H9 (cell line): ENCODE data around the gene LEFTY1. TPM values are rescaled to one million over a fixed set of nuclear protein-coding genes. Genes with fewer than 3 reads are reported as not detected.

Source experiments
- DNase-seq: peaks from one replicate; pipeline ENCODE4 v3.0.0-alpha.2; 2017
- H2AFZ ChIP-seq: one replicate; pipeline ENCODE4 v1.6.1; 2013; ENCODE audit warnings: mild to moderate bottlenecking, low read length, control low read depth, moderate library complexity
- H2AK5ac ChIP-seq: 2 replicates; pipeline ENCODE4 v1.6.1; 2013; ENCODE audit warnings: low read length, control low read depth, mixed read lengths; ENCODE audit not compliant: insufficient read length
- H2BK120ac ChIP-seq: one replicate; pipeline ENCODE4 v1.6.1; 2013; ENCODE audit warnings: low read depth, mild to moderate bottlenecking, low read length, control low read depth, inconsistent platforms; ENCODE audit not compliant: poor library complexity, severe bottlenecking
- H2BK12ac ChIP-seq: 2 replicates; pipeline ENCODE4 v1.6.1; 2013; ENCODE audit warnings: low read length, control low read depth, mixed read lengths, low read depth; ENCODE audit not compliant: insufficient read length
- H2BK15ac ChIP-seq: 2 replicates; pipeline ENCODE4 v1.6.1; 2013; ENCODE audit warnings: low read depth, low read length, control low read depth
- H2BK20ac ChIP-seq: one replicate; pipeline ENCODE4 v1.6.1; 2013; ENCODE audit warnings: low read depth, mild to moderate bottlenecking, low read length, control low read depth, inconsistent platforms; ENCODE audit not compliant: poor library complexity, severe bottlenecking
- H2BK5ac ChIP-seq: 2 replicates; pipeline ENCODE4 v1.6.1; 2013; ENCODE audit warnings: low read length, control low read depth, mixed read lengths; ENCODE audit not compliant: insufficient read length
- H3K14ac ChIP-seq: 2 replicates; pipeline ENCODE4 v1.6.1; 2013; ENCODE audit warnings: low read length, control low read depth; ENCODE audit not compliant: insufficient read depth
- H3K18ac ChIP-seq: 2 replicates; pipeline ENCODE4 v1.6.1; 2013; ENCODE audit warnings: low read depth, mild to moderate bottlenecking, mixed read lengths, low read length, control low read depth; ENCODE audit not compliant: insufficient read length
- H3K23ac ChIP-seq: 2 replicates; pipeline ENCODE4 v1.6.1; 2013; ENCODE audit warnings: low read length, control low read depth, mixed read lengths, low read depth; ENCODE audit not compliant: insufficient read length
- H3K23me2 ChIP-seq: 2 replicates; pipeline ENCODE4 v1.6.1; 2013; ENCODE audit warnings: low read depth, mild to moderate bottlenecking, mixed read lengths, low read length, control low read depth; ENCODE audit not compliant: insufficient read length, poor library complexity, severe bottlenecking
- H3K27ac ChIP-seq: 2 replicates; pipeline ENCODE4 v1.5.1; 2013; ENCODE audit warnings: low read length, control low read depth, mixed read lengths, low read depth; ENCODE audit not compliant: insufficient read length
- H3K27me3 ChIP-seq: 2 replicates; pipeline ENCODE4 v1.6.1; 2013; ENCODE audit warnings: low read length, control low read depth, inconsistent platforms; ENCODE audit not compliant: insufficient read depth
- H3K4ac ChIP-seq: 2 replicates; pipeline ENCODE4 v1.6.1; 2013; ENCODE audit warnings: low read depth, mild to moderate bottlenecking, control low read depth, inconsistent platforms, low read length, moderate library complexity
- H3K4me1 ChIP-seq: 2 replicates; pipeline ENCODE4 v1.6.1; 2013; ENCODE audit warnings: low read length, control low read depth, inconsistent platforms; ENCODE audit not compliant: insufficient read depth
- H3K4me2 ChIP-seq: 2 replicates; pipeline ENCODE4 v1.6.1; 2013; ENCODE audit warnings: low read length, control low read depth, mixed read lengths; ENCODE audit not compliant: insufficient read length, insufficient read depth
- H3K56ac ChIP-seq: 2 replicates; pipeline ENCODE4 v1.6.1; 2013; ENCODE audit warnings: low read depth, mild to moderate bottlenecking, mixed read lengths, low read length, control low read depth; ENCODE audit not compliant: insufficient read length
- H3K79me1 ChIP-seq: 2 replicates; pipeline ENCODE4 v1.6.1; 2013; ENCODE audit warnings: low read depth, mild to moderate bottlenecking, moderate library complexity, low read length, control low read depth, inconsistent platforms; ENCODE audit not compliant: insufficient read depth, poor library complexity, severe bottlenecking
- H3K79me2 ChIP-seq: 2 replicates; pipeline ENCODE4 v1.6.1; 2013; ENCODE audit warnings: low read length, control low read depth, inconsistent platforms; ENCODE audit not compliant: insufficient read depth
- H3K9ac ChIP-seq: 2 replicates; pipeline ENCODE4 v1.6.1; 2013; ENCODE audit warnings: low read length, control low read depth, mixed read lengths; ENCODE audit not compliant: insufficient read length; ENCODE audit errors: extremely low read depth
- H3K9me3 ChIP-seq: one replicate; pipeline ENCODE4 v1.6.1; 2013; ENCODE audit warnings: low read depth, low read length, inconsistent platforms; ENCODE audit not compliant: control insufficient read depth
- H3T11ph ChIP-seq: one replicate; pipeline ENCODE4 v1.6.1; 2013; ENCODE audit warnings: mild to moderate bottlenecking, low read length, control low read depth, inconsistent platforms
- H4K20me1 ChIP-seq: one replicate; pipeline ENCODE4 v1.6.1; 2013; ENCODE audit not compliant: control insufficient read depth, insufficient read length, insufficient read depth
- H4K5ac ChIP-seq: 2 replicates; pipeline ENCODE4 v1.6.1; 2013; ENCODE audit warnings: low read depth, mild to moderate bottlenecking, mixed read lengths, low read length, control low read depth; ENCODE audit not compliant: insufficient read length
- H4K8ac ChIP-seq: replicated peaks from 2 replicates; pipeline ENCODE4 v1.6.1; 2013; ENCODE audit warnings: low read length, control low read depth, mixed read lengths, low read depth; ENCODE audit not compliant: insufficient read length
- H4K91ac ChIP-seq: 2 replicates; pipeline ENCODE4 v1.6.1; 2013; ENCODE audit warnings: low read depth, mild to moderate bottlenecking, moderate library complexity, mixed read lengths, low read length, control low read depth; ENCODE audit not compliant: insufficient read length
- H3K27ac Mint-ChIP-seq, 3 experiments: 2 replicates in 2 of 3; 3 replicates in 1 of 3; pipeline ENCODE4 v1.8.0; 2020 to 2021; ENCODE audit warnings: mixed read lengths in 3 of 3, mild to moderate bottlenecking in 1 of 3, moderate library complexity in 1 of 3
- H3K27me3 Mint-ChIP-seq: 2 replicates; pipeline ENCODE4 v1.8.0; 2021; ENCODE audit warnings: low read depth, mild to moderate bottlenecking, moderate library complexity, mixed read lengths
- H3K36me3 Mint-ChIP-seq, 3 experiments: 2 replicates in 2 of 3; 3 replicates in 1 of 3; pipeline ENCODE4 v1.8.0; 2020 to 2021; ENCODE audit warnings: low read depth in 3 of 3, mixed read lengths in 3 of 3; ENCODE audit not compliant: insufficient read depth in 1 of 3
- H3K4me1 Mint-ChIP-seq, 2 experiments: 2 replicates each; pipeline ENCODE4 v1.8.0; 2020; ENCODE audit warnings: mixed read lengths in 2 of 2
- H3K4me3 Mint-ChIP-seq, 2 experiments: 2 replicates in 1 of 2; 3 replicates in 1 of 2; pipeline ENCODE4 v1.8.0; 2020 to 2021; ENCODE audit warnings: mild to moderate bottlenecking in 2 of 2, mixed read lengths in 2 of 2, moderate library complexity in 1 of 2
- H3K9me3 Mint-ChIP-seq, 2 experiments: 2 replicates in 1 of 2; 3 replicates in 1 of 2; pipeline ENCODE4 v1.8.0; 2020; ENCODE audit warnings: mild to moderate bottlenecking in 2 of 2, mixed read lengths in 2 of 2, moderate library complexity in 1 of 2
- WGBS: extraction: QIAGEN DNeasy Blood & Tissue Kit; methylation state at CpG from one replicate; pipeline ENCODE4 v1.1.7; 2013; ENCODE audit warnings: missing lambda C conversion rate, low lambda C conversion rate, mixed read lengths; ENCODE audit not compliant: insufficient read length; ENCODE audit errors: extremely low coverage; 5-methylcytosine and 5-hydroxymethylcytosine counted together
- total RNA-seq: library from RNA; stranded (reverse); gene quantifications from 2 replicates; pipeline ENCODE4 v1.2.1, GENCODE V29; 2021
- TF ChIP-seq, protein P1 (sequence below): fragments of 200-600 bp; sonication (generic); conservative IDR thresholded peaks from 3 replicates; pipeline ENCODE4 v1.8.0; 2021; ENCODE audit warnings: antibody characterized with exemption, mild to moderate bottlenecking

The LEFTY1 gene
- total RNA-seq, 1 experiment from 2014 or later = 107 TPM

DNA sequence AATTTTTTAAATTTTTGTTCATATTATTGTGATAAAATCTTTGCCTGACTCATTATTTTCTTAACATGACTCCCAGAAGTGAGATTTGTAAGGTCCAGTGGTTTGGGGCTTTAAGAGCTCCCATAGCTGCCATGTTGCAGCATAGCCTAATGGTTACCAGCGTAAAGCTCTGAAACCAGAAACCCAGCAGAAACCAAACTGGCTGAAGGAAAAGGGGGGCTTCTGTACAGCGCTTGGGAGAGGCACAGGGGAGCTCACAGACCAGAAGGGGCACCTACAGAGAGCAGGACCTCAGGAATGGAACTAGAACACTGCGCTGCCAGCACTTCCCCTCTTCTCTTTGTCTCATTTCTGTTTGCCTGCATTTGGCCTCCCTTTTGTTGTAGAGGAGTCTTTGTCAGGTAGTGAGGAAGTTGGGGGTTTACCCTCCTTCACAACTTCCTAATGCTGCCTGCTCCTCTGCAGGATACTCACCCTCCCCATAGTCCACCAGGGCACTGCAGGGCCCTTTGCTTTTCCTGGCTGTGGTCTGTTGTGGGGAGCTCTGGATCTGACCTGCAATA lies 37.7 kb upstream of the LEFTY1 start:
- DNase-seq = no peak

More for the DNA sequence above, 37.7 kb upstream of the LEFTY1 start:
- peaks cover 10 to 19% of the 10 kb centered on the region in 2 experiments for H3K4me1 Mint-ChIP-seq
- TF ChIP-seq, protein P1, sequence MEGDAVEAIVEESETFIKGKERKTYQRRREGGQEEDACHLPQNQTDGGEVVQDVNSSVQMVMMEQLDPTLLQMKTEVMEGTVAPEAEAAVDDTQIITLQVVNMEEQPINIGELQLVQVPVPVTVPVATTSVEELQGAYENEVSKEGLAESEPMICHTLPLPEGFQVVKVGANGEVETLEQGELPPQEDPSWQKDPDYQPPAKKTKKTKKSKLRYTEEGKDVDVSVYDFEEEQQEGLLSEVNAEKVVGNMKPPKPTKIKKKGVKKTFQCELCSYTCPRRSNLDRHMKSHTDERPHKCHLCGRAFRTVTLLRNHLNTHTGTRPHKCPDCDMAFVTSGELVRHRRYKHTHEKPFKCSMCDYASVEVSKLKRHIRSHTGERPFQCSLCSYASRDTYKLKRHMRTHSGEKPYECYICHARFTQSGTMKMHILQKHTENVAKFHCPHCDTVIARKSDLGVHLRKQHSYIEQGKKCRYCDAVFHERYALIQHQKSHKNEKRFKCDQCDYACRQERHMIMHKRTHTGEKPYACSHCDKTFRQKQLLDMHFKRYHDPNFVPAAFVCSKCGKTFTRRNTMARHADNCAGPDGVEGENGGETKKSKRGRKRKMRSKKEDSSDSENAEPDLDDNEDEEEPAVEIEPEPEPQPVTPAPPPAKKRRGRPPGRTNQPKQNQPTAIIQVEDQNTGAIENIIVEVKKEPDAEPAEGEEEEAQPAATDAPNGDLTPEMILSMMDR = no peak
- no peaks in the 10 kb centered on the region for H3K27me3 Mint-ChIP-seq
- Histone ChIP-seq H3K4ac (no peak overlapping the region), H3K79me2 (peaks cover 5% of the 10 kb centered on the region; the same call in 1 of the 2 replicates), H2BK12ac (no peak overlapping the region), H3T11ph (no peak overlapping the region), H2BK120ac (no peak overlapping the region), H3K14ac (no peak overlapping the region), H2BK15ac (no peak overlapping the region), H4K8ac (no peak overlapping the region), H2AFZ (no peak overlapping the region), H4K20me1 (peaks cover 3% of the 10 kb centered on the region), H3K27me3 (no peaks in the 10 kb centered on the region), H3K9me3 (no peaks in the 10 kb centered on the region), H3K79me1 (no peaks in the 10 kb centered on the region), H3K4me2 (no peak overlapping the region), H3K56ac (no peak overlapping the region), H2AK5ac (no peak overlapping the region), H3K4me1 (no peaks in the 10 kb centered on the region), H2BK20ac (no peak overlapping the region), H3K18ac (no peak overlapping the region), H3K9ac (no peak overlapping the region), H4K5ac (no peak overlapping the region), H3K23ac (no peak overlapping the region), H2BK5ac (no peak overlapping the region), H4K91ac (no peak overlapping the region), H3K23me2 (peaks cover 4% of the 10 kb centered on the region), H3K27ac (no peak overlapping the region)
- peak overlapping the region in 1 of 2 experiments; percentile 12; a peak in 1 of 5 replicates for H3K4me3 Mint-ChIP-seq
- H3K36me3 Mint-ChIP-seq = peaks cover 13 to 18% (median 15%) of the 10 kb centered on the region in 3 experiments; a peak in 6 of 7 replicates
- H3K27ac Mint-ChIP-seq = peak overlapping the region in 1 of 3 experiments; percentile 68; a peak in 1 of 7 replicates
- no CpG with 5 or more reads among the region's 3 CpGs for WGBS
- H3K9me3 Mint-ChIP-seq = no peaks in the 10 kb centered on the region
